Posterior vena cava (tissue), 2 donors: ENCODE measurements around the gene SCLY. TPM values are rescaled to one million over a fixed set of nuclear protein-coding genes. Genes with fewer than 3 reads are reported as not detected.

Experiments used
- DNase-seq: peaks from one replicate; pipeline ENCODE4 v3.0.0-alpha.2; 2020; ENCODE audit warnings: low spot score
- intact Hi-C, 2 donors: fragments of 100-400 bp; cut with DNase I; formaldehyde crosslinking; loops; one replicate each; pipeline versions ENCODE4 v1.14.1 to v1.14.2; 2022 to 2023
- total RNA-seq, 2 donors: library from RNA; stranded (reverse); fragmentation: NEBNext Ultra II Directional; extraction: Animal tissue kit (Norgen Biotek cat#: 25700); gene quantifications; one replicate each; pipeline ENCODE4 v1.2.1, GENCODE V29; 2021
- donor health status: DM: yes; HTN: yes; CAD: no.
- donor health status: DM: yes; HTN: yes; CAD: no.

SCLY gene
- total RNA-seq, 2 donors from 2014 or later = 8.6 to 11.5 TPM

DNA sequence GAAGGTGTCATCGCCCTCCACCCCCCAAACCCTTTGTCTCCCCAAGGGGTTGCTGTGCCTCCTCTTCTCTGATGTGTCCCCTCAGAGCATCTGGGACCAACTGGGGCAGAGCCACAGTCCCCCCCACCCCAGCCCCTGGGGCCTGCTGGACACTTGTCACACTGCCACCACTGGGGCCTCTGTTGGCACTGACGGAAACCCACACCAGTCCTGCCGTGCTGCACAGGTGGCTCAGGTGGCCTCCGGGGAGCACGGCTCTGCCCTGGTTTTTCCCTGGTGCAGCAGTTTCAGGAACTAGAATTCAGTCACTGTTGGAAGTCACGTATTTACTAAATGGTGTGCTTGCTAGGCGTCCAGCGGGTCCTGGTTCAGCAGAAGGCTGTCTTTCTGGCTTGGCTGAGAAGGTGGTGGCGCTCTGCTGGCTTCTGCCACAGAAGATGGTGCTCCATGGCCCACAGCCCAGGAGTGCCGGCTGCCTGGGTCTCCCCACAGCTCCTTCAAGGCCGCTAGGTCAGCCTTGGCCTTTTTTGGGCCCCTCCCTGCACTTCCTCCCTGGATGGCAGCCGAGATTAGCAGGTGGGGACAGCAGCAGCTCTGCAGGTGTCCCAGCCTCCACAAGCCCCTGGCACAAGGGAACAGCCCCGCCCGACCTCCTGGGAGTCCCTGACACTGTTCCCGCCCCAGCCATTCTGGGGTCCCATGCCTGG, 59.1 kb downstream of the SCLY start:
- peak; percentile 78 for DNase-seq
- intact Hi-C loops = loop anchor here in 1 of 2 donors (10.0 kb wide), 1 partner anchor 135 kb away; no protein-coding TSS in a partner anchor

DNA sequence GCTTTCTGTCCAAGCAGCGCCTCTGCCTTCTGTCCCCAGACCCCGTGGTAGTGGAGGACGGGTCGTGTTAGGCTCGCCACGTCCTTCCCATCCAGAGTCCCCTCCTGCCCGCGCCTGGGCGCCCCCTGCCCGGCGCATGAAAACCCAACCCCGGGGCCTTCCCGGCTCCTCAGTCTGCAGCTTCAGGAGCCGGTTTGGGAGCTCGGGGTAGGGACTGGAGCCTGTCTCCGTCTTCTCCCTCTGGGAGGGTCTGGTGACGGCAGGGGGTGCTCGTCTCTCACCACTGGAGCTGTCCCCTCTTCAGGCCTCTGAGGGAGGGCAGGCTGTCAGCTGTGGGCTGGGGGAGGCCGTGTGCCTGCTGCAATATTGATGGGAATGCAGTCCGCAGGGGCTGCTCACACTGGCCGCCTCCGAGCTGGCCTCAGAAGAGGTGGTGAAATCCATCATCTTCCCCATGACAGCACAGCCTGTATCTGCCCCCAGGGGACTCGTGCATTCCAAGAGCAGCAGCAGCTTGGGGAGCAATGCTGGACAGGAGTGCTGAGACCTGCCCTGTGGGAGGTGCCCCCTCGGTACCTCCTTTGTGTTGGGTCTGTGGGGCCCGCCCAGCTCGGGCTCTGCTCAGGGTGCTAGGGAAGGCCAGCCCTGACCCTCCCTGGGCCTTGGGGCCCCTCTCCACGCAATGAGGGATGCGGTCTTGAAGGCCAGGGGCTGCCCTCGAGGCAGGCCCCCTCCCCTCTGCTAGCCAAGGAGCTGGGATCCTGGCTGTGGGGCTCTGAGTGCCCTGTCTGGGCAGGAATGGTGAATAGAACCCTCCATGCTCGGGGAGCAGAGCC, 59.9 kb downstream of the SCLY start:
- DNase-seq = peak; percentile 74
- intact Hi-C loops = loop anchor here in 1 of 2 donors (10.0 kb wide), 1 partner anchor 134 kb away; no protein-coding TSS in a partner anchor

DNA sequence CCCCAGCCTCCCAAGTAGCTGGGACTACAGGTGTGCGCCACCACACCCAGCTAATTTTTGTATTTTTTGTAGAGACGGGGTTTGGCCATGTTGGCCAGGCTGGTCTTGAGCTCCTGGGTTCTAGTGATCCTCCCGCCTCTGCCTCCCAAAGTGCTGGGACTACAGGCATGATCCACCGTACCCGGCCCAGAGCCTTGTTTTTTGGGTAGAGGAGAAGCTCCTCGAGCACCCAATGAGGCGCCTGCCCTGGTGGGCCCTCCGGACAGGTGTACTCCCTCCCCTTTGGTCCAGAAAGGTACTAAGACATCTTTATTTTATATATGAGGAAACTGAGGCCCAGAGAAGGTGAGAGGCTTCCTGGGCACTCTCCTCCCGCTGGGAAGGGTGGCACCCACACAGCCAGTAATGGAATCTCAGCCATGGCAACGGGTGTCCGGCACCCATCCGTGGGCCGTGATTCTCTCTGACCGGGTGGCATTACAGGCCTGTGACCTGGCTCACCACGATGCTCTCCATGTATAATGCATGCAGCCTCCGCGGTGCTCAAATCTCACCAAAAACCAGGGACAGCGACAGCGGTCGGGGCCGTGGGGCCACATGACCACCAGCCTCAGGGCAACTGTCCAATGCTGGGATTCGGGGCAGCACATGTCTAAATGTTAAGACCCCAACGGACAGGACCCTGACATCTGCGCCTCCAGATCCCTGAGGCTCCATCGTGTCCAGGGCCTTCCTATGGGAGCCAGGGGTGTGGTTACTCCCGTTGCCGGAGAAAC, 60.9 kb downstream of the SCLY start:
- intact Hi-C loops = loop anchor here in 1 of 2 donors (10.0 kb wide), 1 partner anchor 133 kb away; no protein-coding TSS in a partner anchor
- peak; percentile 71 for DNase-seq

DNA sequence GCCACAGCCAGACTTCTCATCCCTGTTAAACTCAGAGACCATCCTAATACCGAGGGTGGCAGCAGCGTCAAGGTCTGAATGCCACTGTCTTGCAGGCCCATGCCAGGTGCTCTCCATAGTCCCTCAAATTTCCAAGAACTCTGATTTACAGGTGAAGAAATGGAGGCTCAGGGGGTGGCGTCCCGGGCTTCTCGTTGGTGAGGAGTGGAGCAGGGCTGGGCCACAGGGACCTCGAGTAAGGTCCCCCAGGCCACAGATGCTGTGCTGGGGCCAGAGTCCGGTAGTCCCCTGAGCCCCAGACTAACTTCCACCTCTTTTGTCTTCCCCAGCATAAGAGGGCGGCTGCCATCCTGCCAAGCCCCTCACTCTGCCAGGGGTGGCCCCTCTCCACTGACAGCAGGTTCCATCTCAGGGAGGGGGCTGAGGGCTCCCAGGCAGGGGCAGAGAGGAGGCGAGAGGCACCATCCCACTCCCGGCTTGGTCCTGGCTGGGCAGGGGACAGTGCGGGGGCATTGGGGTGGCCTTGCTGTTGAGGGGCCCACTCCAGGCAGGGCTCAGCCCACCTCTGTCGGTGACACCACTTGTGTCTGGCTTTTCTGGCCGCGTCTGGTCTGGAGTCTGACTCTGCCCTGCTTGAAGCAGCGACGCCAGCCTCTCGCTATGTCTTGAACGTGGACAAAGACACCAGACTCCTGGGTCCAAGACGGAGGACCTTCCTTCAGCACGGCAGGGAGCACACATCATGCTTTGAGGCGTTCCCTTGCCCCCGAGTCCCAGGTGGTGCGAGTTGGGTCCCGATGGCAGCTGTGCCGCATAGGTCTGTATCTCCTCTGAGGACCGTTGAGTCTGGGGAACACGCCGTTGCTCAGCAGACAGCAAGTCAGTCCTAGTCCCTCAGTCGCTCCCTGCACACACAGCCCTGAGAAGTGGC, 61.8 kb downstream of the SCLY start:
- peak; percentile 67 for DNase-seq
- intact Hi-C loops = loop anchor here in 1 of 2 donors (10.0 kb wide), 1 partner anchor 132 kb away; no protein-coding TSS in a partner anchor

DNA sequence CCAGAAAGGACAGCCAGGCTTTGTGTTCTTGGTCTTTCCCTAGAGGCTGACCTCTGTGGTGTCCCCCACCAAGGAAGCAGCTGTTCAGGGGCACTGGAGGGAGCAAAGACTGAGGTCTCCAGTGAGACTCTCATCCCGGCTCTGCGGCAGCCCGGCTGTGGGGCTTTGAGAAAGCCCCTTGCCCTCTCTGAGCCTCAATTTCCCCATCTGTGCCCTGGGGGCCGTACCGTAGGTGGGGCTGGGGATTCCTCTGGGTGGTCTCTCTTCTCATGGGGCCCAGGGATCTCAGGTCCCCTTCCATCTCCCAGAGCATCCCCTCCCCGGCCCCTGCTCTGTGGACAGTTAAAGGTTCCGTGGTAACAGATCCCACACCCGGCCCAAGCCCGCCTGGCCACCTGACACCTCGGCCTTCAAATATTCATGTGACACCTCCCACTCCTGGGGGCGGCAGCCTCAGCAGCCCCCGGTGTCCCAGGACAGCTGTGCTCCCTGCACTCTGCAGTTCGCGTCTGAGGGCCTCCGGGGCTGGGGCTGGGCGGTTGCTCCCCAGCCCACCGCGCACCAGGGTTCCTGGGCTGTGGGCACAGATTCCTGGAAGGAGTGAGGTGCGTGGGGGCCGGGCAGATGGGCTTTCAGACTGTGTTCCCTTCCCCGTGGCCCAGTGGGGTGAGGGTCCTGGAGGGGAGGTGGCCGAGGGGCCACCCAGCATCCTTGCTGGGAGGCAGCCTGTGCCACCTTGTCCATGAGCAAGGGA, 62.6 kb downstream of the SCLY start:
- intact Hi-C loops = loop anchor here in 1 of 2 donors (10.0 kb wide), 1 partner anchor 131 kb away; no protein-coding TSS in a partner anchor
- DNase-seq = peak; percentile 57

DNA sequence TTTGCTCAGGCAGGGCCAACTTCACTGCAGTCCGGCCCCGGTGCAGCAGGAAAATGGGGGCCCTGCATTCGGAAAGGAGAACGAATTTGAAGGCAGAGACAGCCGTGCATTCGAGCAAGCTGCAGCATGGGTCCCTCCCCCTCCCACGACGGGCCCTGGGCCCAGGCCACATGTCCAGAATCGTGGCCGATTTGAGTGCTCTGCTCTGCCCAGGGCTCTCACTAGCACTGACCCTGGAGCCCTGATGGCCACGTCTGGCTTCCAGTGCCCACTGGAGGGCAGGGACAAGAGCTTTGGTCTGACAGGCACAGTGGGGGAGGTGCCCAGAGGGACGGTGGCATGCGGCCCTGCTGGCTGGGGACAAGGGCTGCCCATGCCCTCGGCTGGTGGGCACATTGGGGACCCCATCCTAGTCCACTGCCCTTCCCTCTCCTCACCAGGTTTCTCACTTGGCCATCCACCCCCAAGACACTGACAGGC, 63.2 kb downstream of the SCLY start:
- intact Hi-C loops = loop anchor here in 1 of 2 donors (10.0 kb wide), 1 partner anchor 131 kb away; no protein-coding TSS in a partner anchor
- DNase-seq = peak; percentile 46

DNA sequence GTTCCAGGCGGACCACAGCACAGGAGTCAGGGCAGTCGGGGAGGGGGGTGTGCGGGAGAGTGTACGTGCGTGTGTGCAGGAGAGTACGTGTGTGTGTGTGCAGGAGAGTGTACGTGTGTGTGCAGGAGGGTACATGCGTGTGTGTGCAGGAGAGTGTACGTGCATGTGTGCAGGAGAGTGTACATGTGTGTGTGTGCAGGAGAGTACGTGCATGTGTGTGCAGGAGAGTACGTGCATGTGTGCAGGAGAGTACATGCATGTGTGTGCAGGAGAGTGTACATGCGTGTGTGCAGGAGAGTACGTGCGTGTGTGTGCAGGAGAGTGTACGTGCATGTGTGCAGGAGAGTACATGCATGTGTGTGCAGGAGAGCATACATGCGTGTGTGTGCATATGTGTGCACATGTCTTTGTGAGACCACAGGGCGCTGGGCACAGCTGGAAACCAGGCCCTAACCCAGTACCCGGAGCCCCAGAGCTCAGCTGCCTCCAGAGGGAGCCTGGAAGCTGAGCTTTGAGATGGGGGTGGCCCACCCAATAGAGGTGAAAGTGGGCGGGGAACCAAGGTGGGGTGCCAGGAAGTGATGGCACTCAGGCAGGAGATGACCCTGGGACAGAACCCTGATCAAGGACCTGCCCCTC, 63.8 kb downstream of the SCLY start:
- intact Hi-C loops = loop anchor here in 1 of 2 donors (10.0 kb wide), 1 partner anchor 130 kb away; no protein-coding TSS in a partner anchor
- peak; percentile 67 for DNase-seq

DNA sequence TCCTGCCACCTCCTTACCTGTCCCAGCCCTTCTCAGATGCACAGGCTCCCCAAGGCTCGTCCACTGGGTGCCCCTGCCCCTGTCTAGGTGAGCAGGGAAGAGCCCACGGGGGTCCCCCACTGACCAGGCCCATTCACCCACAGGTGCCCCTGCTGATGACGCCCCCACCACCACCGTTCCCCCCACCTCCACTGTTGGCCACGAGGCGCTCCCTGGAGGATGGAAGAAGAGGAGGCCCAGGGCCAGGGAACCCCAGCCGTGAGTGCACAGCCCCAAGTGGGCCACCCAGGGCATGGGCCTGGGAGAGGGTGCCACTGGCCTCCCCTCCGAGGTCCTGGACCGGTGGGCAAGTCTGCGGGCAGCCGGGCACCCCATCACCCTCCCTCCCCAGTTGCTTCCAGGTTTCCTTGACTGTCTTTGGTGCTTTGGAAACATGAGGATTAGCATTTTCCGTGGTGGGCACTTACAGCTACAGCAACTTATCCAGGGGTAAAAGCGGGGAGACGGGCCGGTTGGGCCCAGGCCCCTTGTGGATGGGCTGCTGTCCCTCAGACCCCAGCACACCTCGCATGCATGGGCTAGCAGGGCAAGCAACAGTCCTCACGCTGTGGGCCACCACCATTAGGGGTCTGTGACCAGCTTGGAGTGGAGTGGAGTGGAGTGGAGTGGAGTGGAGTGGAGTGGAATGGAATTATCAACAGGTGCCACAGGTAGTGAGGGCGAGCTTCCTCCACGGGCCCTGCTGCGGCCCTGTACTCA, 64.5 kb downstream of the SCLY start:
- intact Hi-C loops = loop anchor here in 1 of 2 donors (10.0 kb wide), 1 partner anchor 129 kb away; no protein-coding TSS in a partner anchor

DNA sequence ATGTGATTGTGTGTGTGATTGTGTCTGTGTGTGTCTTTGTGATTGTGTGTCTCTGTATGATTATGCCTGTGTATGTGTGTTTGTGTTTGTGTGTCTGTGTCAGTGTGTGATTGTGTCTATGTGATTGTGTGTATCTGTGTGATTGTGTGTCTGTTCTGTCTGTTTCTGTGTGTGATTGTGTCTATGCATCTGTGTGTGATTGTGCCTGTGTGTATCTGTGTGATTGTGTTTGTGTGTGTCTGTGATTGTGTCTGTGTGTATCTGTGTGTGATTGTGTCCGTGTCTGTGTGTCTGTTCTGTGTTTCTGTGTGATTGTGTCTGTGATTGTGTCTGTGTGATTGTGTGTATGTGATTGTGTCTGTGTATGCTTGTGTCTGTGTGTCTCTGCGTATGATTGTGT, 65.5 kb downstream of the SCLY start:
- intact Hi-C loops = loop anchor here in 1 of 2 donors (10.0 kb wide), 1 partner anchor 128 kb away; no protein-coding TSS in a partner anchor
- DNase-seq = no peak

More for the DNA sequence above, 64.5 kb downstream of the SCLY start:
- DNase-seq = peak; percentile 78

DNA sequence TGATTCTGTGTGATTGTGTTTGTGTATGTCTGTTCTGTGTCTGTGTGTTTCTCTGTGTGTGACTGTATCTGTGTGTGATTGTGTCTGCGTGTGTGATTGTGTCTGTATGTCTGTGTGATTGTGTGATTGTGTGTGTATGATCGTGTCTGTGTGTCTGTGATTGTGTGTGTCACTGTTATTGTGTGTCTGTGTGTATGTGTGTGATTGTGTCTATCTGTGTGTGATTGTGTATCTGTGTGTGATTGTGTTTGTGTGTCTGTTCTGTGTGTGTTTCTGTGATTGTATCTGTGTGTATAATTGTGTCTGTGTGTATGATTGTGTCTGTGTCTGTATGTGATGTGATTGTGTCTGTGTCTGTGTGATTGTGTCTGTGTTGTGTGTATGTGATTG, 66.0 kb downstream of the SCLY start:
- intact Hi-C loops = loop anchor here in 1 of 2 donors (10.0 kb wide), 1 partner anchor 128 kb away; no protein-coding TSS in a partner anchor
- no peak for DNase-seq

DNA sequence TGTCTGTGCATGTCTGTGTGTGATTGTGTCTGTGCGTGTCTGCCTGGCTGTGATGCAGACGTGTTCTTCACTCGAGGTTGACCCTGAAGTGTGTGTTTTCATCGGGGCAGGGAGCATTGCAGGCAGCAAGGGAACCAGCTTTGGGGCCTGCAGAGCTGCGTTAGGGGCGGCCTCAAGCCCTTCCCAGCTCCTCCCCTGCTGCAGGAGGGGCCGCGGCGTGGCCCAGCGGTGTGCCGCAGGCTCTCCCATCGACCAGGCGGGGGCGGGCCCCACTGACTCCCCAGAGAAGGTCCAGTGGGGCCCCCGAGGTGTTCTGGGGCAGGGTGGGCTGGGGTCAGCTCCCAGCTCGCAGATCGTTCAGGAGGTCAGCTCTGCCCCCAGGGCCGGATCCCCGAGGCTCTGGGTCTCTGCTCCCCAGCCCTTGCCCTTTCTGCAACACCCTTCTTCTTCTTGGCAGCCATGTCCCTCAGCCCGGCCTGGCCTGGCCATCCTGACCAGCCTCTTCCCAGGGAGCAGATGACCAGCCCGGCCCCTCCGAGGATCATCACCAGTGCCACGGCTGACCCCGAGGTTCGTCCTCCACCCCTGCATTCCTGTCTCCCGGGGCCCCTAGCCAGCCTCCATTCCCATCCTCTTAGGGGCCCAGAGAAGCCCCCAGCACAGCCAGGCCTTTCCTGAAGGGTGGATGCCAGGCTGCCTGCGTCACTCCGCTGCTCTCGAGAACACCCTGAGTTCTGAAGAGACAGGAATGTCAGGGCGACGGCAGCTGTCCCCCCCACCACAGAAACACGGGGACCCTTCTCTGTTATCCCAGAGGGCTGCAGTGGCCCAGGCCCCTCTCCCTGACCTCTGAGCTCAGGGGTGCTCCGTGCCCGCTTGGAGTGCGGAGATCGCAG, 66.6 kb downstream of the SCLY start:
- peak; percentile 89 for DNase-seq
- intact Hi-C loops = loop anchor here in 1 of 2 donors (10.0 kb wide), 1 partner anchor 127 kb away; no protein-coding TSS in a partner anchor

DNA sequence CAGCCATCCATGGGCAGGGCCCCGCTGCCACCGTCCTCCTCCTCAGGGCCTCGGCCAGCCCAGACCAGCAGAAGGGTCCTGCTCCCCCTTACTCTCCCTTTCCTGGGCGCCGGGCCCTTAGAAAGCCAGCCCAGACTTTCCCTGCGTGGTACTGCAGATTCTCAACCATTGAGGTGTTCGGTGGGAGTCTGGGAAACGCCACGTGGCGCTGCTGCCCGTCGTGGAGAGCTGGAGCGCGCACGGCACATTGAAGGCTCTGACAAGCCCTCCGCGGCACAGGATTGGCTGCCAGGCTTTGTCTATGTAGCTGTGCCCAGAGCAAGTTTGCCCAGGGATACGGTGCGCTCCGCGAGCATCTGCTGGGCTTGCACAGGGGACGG, 67.2 kb downstream of the SCLY start:
- intact Hi-C loops = loop anchor here in 1 of 2 donors (10.0 kb wide), 1 partner anchor 127 kb away; no protein-coding TSS in a partner anchor
- DNase-seq = peak; percentile 74

DNA sequence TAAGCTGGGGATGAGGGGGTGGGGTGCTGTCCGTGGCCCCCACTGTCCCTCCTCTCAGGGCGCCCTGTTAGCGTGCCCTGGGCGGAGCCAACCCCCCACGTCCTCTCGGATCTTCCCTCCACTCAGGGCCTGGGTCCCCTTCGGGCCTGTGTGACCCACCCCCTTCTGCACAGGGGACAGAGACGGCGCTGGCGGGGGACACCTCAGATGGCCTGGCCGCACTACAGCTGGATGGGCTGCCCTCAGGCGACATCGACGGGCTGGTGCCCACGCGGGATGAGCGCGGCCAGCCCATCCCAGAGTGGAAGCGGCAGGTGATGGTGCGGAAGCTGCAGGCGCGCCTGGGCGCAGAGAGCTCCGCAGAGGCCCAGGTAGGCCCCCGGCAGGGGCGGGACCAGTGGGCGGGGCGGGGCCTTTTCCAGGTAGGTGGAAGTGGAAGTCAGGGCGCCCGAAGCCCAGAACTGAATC, 67.8 kb downstream of the SCLY start:
- DNase-seq = peak; percentile 81

More for the DNA sequence above, 67.8 kb downstream of the SCLY start:
- intact Hi-C loops = loop anchor here in 1 of 2 donors (10.0 kb wide), 1 partner anchor 126 kb away; no protein-coding TSS in a partner anchor
